Astrocyte of the spinal cord (primary cell): Measurements from ENCODE around the gene ARL13B.
"Not testable (repeated sequence)": the region's sequence is repeated elsewhere in the genome, so short reads cannot be mapped to it uniquely, and the experiment has no call there.

Source experiments
- DNase-seq: peaks from one replicate; pipeline ENCODE4 v3.0.0; 2011; ENCODE audit warnings: low read depth, low spot score
- H3K4me3 ChIP-seq: 2 replicates; pipeline ENCODE4 v1.5.1; 2011; ENCODE audit warnings: low read depth, mild to moderate bottlenecking, low read length, moderate library complexity
- CTCF ChIP-seq: IDR thresholded peaks from 2 replicates; pipeline ENCODE4 v1.5.1; 2012; ENCODE audit warnings: low read depth, mild to moderate bottlenecking, low read length, inconsistent platforms
- in situ Hi-C: cut with HindIII; loops from 2 replicates; pipeline ENCODE4 v1.10.0; 2017; ENCODE audit warnings: low sequenced_read_pairs

The ARL13B gene

GRCh38 chr3:94028093-94028837 is 48.3 kb downstream of the ARL13B start, which contains the start of gene STX19:
STX19 (minus strand) TSS chr3:94028597; CDS start chr3:94015269, 13,328 bp downstream.
- in situ Hi-C loops, result no loop called here
- no peak for TF ChIP-seq CTCF
- no peak for DNase-seq
- H3K4me3 ChIP-seq, result no peak within 1 kb of the TSS

- peak; percentile 26 for DNase-seq
- no peak overlapping the region for H3K4me3 ChIP-seq
- in situ Hi-C loops, result no loop called here
- peak; percentile 51 for TF ChIP-seq CTCF
Measured at GRCh38 chr3:94036909-94037507, 57.1 kb downstream of the ARL13B start.

GRCh38 chr3:94043285-94043684 is 63.3 kb downstream of the ARL13B start:
- in situ Hi-C loops, result no loop called here
- no peak for TF ChIP-seq CTCF
- peak; percentile 2 for DNase-seq
- no peak overlapping the region for H3K4me3 ChIP-seq

GRCh38 chr3:94044100-94044936 is 64.4 kb downstream of the ARL13B start:
- in situ Hi-C loops, result not testable (repeated sequence)

GRCh38 chr3:94046533-94046932 is 66.6 kb downstream of the ARL13B start:
- TF ChIP-seq CTCF, result no peak
- in situ Hi-C loops, result no loop called here
- no peak overlapping the region for H3K4me3 ChIP-seq
- DNase-seq, result no peak

More at GRCh38 chr3:94044100-94044936, 64.4 kb downstream of the ARL13B start:
- H3K4me3 ChIP-seq, DNase-seq: not testable (repeated sequence)

GRCh38 chr3:94049267-94049666 is 69.3 kb downstream of the ARL13B start:
- TF ChIP-seq CTCF, result no peak
- in situ Hi-C loops, result no loop called here
- H3K4me3 ChIP-seq, result no peak overlapping the region
- DNase-seq, result no peak
